ENCODE measurements around the gene SEMA4D. TPM values are rescaled to one million over a fixed set of nuclear protein-coding genes. Genes with fewer than 3 reads are reported as not detected.

Gene SEMA4D
- total RNA-seq, 1 donor: 0.72 TPM

GRCh38 chr9:89418882-89419640 is 78.9 kb downstream of the SEMA4D start:
- H3K27ac ChIP-seq (ENCODE audit: low read depth, low read length): no peak overlapping the region
- H3K36me3 ChIP-seq (ENCODE audit: insufficient read depth, low read length): no peaks in the 10 kb centered on the region
- no peak for TF ChIP-seq CTCF (IDR thresholded peaks at IDR 0.05; ENCODE audit: extremely low read depth, low read depth, low read length)
- no peaks in the 10 kb centered on the region for H4K20me1 ChIP-seq (ENCODE audit: insufficient read depth, low read length)
- DNase-seq (ENCODE audit: insufficient read length, low spot score, missing footprints): no peak
- peak overlapping the region; percentile 20 for H3K4me3 ChIP-seq (ENCODE audit: insufficient read depth, low read length)
- peak overlapping the region; percentile 44 for H3K4me2 ChIP-seq (ENCODE audit: insufficient read depth, low read length)
- H3K79me2 ChIP-seq (ENCODE audit: insufficient read depth, low read length): no peaks in the 10 kb centered on the region
- H2AFZ ChIP-seq (ENCODE audit: low read length): peak overlapping the region; percentile 63
- H3K27me3 ChIP-seq (ENCODE audit: insufficient read depth, low read length): no peaks in the 10 kb centered on the region
- H3K9me3 ChIP-seq (ENCODE audit: low read depth, low read length): no peaks in the 10 kb centered on the region
- peaks cover 16% of the 10 kb centered on the region for H3K4me1 ChIP-seq (ENCODE audit: insufficient read depth, low read length)

- peak overlapping the region; percentile 63 for H2AFZ ChIP-seq (ENCODE audit: low read length)
- no peaks in the 10 kb centered on the region for H4K20me1 ChIP-seq (ENCODE audit: insufficient read depth, low read length)
- peak overlapping the region; percentile 44 for H3K4me2 ChIP-seq (ENCODE audit: insufficient read depth, low read length)
- DNase-seq (ENCODE audit: insufficient read length, low spot score, missing footprints): no peak
- peaks cover 16% of the 10 kb centered on the region for H3K4me1 ChIP-seq (ENCODE audit: insufficient read depth, low read length)
- no peaks in the 10 kb centered on the region for H3K27me3 ChIP-seq (ENCODE audit: insufficient read depth, low read length)
- TF ChIP-seq CTCF (IDR thresholded peaks at IDR 0.05; ENCODE audit: extremely low read depth, low read depth, low read length): no peak
- H3K4me3 ChIP-seq (ENCODE audit: insufficient read depth, low read length): peak overlapping the region; percentile 20
- no peaks in the 10 kb centered on the region for H3K36me3 ChIP-seq (ENCODE audit: insufficient read depth, low read length)
- H3K79me2 ChIP-seq (ENCODE audit: insufficient read depth, low read length): no peaks in the 10 kb centered on the region
- H3K9me3 ChIP-seq (ENCODE audit: low read depth, low read length): no peaks in the 10 kb centered on the region
- no peak overlapping the region for H3K27ac ChIP-seq (ENCODE audit: low read depth, low read length)
Measured at GRCh38 chr9:89418474-89418845, 79.5 kb downstream of the SEMA4D start.

- Histone ChIP-seq H3K27ac (ENCODE audit: low read depth, low read length) (no peak overlapping the region), H4K20me1 (ENCODE audit: insufficient read depth, low read length) (no peaks in the 10 kb centered on the region), H2AFZ (ENCODE audit: low read length) (no peak overlapping the region), H3K9me3 (ENCODE audit: low read depth, low read length) (no peaks in the 10 kb centered on the region), H3K4me1 (ENCODE audit: insufficient read depth, low read length) (peaks cover 16% of the 10 kb centered on the region), H3K79me2 (ENCODE audit: insufficient read depth, low read length) (no peaks in the 10 kb centered on the region), H3K4me2 (ENCODE audit: insufficient read depth, low read length) (no peak overlapping the region), H3K27me3 (ENCODE audit: insufficient read depth, low read length) (no peaks in the 10 kb centered on the region), H3K36me3 (ENCODE audit: insufficient read depth, low read length) (no peaks in the 10 kb centered on the region), H3K4me3 (ENCODE audit: insufficient read depth, low read length) (no peak overlapping the region)
- DNase-seq (ENCODE audit: insufficient read length, low spot score, missing footprints): no peak
- TF ChIP-seq CTCF (IDR thresholded peaks at IDR 0.05; ENCODE audit: extremely low read depth, low read depth, low read length): no peak
Measured at GRCh38 chr9:89417832-89418473, 80.0 kb downstream of the SEMA4D start.

- no peak for TF ChIP-seq CTCF (IDR thresholded peaks at IDR 0.05; ENCODE audit: extremely low read depth, low read depth, low read length)
- Histone ChIP-seq H3K4me1 (ENCODE audit: insufficient read depth, low read length) (no peaks in the 10 kb centered on the region), H3K27ac (ENCODE audit: low read depth, low read length) (no peak overlapping the region), H2AFZ (ENCODE audit: low read length) (no peak overlapping the region), H3K4me2 (ENCODE audit: insufficient read depth, low read length) (no peak overlapping the region), H4K20me1 (ENCODE audit: insufficient read depth, low read length) (no peaks in the 10 kb centered on the region), H3K4me3 (ENCODE audit: insufficient read depth, low read length) (no peak overlapping the region), H3K9me3 (ENCODE audit: low read depth, low read length) (no peaks in the 10 kb centered on the region), H3K27me3 (ENCODE audit: insufficient read depth, low read length) (no peaks in the 10 kb centered on the region), H3K36me3 (ENCODE audit: insufficient read depth, low read length) (no peaks in the 10 kb centered on the region), H3K79me2 (ENCODE audit: insufficient read depth, low read length) (no peaks in the 10 kb centered on the region)
- DNase-seq (ENCODE audit: insufficient read length, low spot score, missing footprints): no peak
Measured at GRCh38 chr9:89414670-89415324, 83.1 kb downstream of the SEMA4D start.

Measured in osteoblast (primary cell).